HepG2 (cell line): ENCODE data around the gene ADCY7. TPM values are rescaled to one million over a fixed set of nuclear protein-coding genes. Genes with fewer than 3 reads are reported as not detected.

Experiments
- ATAC-seq: fragments of 200-7000 bp; cut with Tn5 transposase; 3 replicates; pipeline ENCODE4 v1.9.1; 2020; ENCODE audit warnings: mild to moderate bottlenecking, moderate library complexity
- BruUV-seq: library from RNA; stranded (reverse); fragments of 400-500 nt; replicated peaks from 2 replicates; lab custom pipeline; 2021; lab: Mats Ljungman, UMichigan
- CTCF ChIA-PET: fragments of 300-600 bp; formaldehyde crosslinking; extraction: SDS; loops from one replicate; lab custom pipeline; 2021; ENCODE audit warnings: low total read pairs, inconsistent platforms, low intra/inter-chr PET ratio; lab: Yijun Ruan, JAX
- POLR2A ChIA-PET: fragments of 350-600 bp; sonication (Branson Sonifier 250); formaldehyde crosslinking; loops from one replicate; lab custom pipeline; 2020; ENCODE audit warnings: antibody characterized with exemption, inconsistent platforms; lab: Yijun Ruan, JAX
- DNase-seq: peaks from one replicate; pipeline ENCODE4 v3.0.0-alpha.2; 2015; ENCODE audit warnings: low spot score
- FAIRE-seq: peaks from 3 replicates; lab custom pipeline; 2011; peaks lifted over from hg19 to GRCh38; lab: Jason Lieb, UNC
- H2AFZ ChIP-seq: one replicate; pipeline ENCODE4 v1.6.1; 2011; ENCODE audit warnings: low read length, inconsistent platforms
- H3K27ac ChIP-seq: fragments of 300-600 bp; 3 replicates; pipeline ENCODE4 v1.8.0; 2011; ENCODE audit warnings: mixed run types, mild to moderate bottlenecking, mixed read lengths, low read length, inconsistent platforms; ENCODE audit not compliant: insufficient read depth; ENCODE audit errors: extremely low read length
- H3K27me3 ChIP-seq, 2 experiments: fragments of 200-600 bp in 1 of 2; 2 replicates in 1 of 2; 3 replicates in 1 of 2; pipeline versions ENCODE4 v1.6.0 to v1.8.0; 2011; ENCODE audit warnings: low read length in 2 of 2, mild to moderate bottlenecking in 2 of 2, moderate library complexity in 2 of 2, inconsistent platforms in 1 of 2; ENCODE audit not compliant: insufficient read depth in 2 of 2, control insufficient read depth in 1 of 2
- H3K36me3 ChIP-seq, 2 experiments: fragments of 200-600 bp in 1 of 2; replicated peaks in 1 of 2; 2 replicates in 1 of 2; 3 replicates in 1 of 2; pipeline versions ENCODE4 v1.5.1 to v1.8.0; 2011; ENCODE audit warnings: low read length in 2 of 2, inconsistent platforms in 1 of 2; ENCODE audit not compliant: insufficient read depth in 2 of 2, control insufficient read depth in 1 of 2
- H3K4me1 ChIP-seq: 2 replicates; pipeline ENCODE4 v1.5.1; 2012; ENCODE audit warnings: low read length, inconsistent platforms; ENCODE audit not compliant: insufficient read depth
- H3K4me2 ChIP-seq: 2 replicates; pipeline ENCODE4 v1.6.0; 2011; ENCODE audit warnings: low read depth, low read length, inconsistent platforms
- H3K4me3 ChIP-seq, 3 experiments: fragments of 200-600 bp in 1 of 3; sonication (generic), shearing (Covaris generic) in 1 of 3; replicated peaks in 1 of 3; 2 replicates each; pipeline ENCODE4 v1.5.1; 2011 to 2016; ENCODE audit warnings: low read length in 3 of 3, inconsistent platforms in 2 of 3, low read depth in 2 of 3, mild to moderate bottlenecking in 2 of 3, control low read depth in 1 of 3, mixed read lengths in 1 of 3; ENCODE audit not compliant: insufficient read depth in 1 of 3
- H3K79me2 ChIP-seq: one replicate; pipeline ENCODE4 v1.6.1; 2011; ENCODE audit warnings: low read length, inconsistent platforms; ENCODE audit not compliant: insufficient read depth
- H3K9ac ChIP-seq: 2 replicates; pipeline ENCODE4 v1.6.0; 2011; ENCODE audit warnings: mild to moderate bottlenecking, low read depth, low read length, inconsistent platforms; ENCODE audit not compliant: insufficient read depth
- H3K9me3 ChIP-seq: 2 replicates; pipeline ENCODE4 v1.5.1; 2012; ENCODE audit warnings: mild to moderate bottlenecking, low read length
- H4K20me1 ChIP-seq: 2 replicates; pipeline ENCODE4 v1.6.0; 2011; ENCODE audit warnings: inconsistent platforms, mild to moderate bottlenecking, low read length, moderate library complexity; ENCODE audit not compliant: insufficient read depth
- ARID2 ChIP-seq: sonication (generic); formaldehyde crosslinking; IDR thresholded peaks from 2 replicates; pipeline ENCODE4 v1.8.1; 2022; ENCODE audit warnings: mild to moderate bottlenecking, missing genetic modification reagents, borderline replicate concordance
- CERS6 ChIP-seq: sonication (generic); formaldehyde crosslinking; IDR thresholded peaks from 2 replicates; pipeline ENCODE4 v1.5.0; 2020; ENCODE audit warnings: missing genetic modification reagents
- CSRNP1 ChIP-seq: sonication (generic); formaldehyde crosslinking; IDR thresholded peaks from 2 replicates; pipeline ENCODE4 v1.8.1; 2023; ENCODE audit warnings: mild to moderate bottlenecking, missing genetic modification reagents
- MXI1 ChIP-seq: IDR thresholded peaks from 3 replicates; pipeline ENCODE4 v1.6.1; 2012; ENCODE audit warnings: low read depth, low read length, inconsistent platforms, borderline replicate concordance
- RFX3 ChIP-seq: IDR thresholded peaks from 2 replicates; pipeline ENCODE4 v1.6.1; 2016; ENCODE audit warnings: missing biosample characterization, missing genetic modification reagents
- THAP9 ChIP-seq: sonication (generic); formaldehyde crosslinking; IDR thresholded peaks from 2 replicates; pipeline ENCODE4; 2020; ENCODE audit warnings: missing genetic modification reagents, mild to moderate bottlenecking, borderline replicate concordance
- ZBTB34 ChIP-seq: sonication (generic); formaldehyde crosslinking; IDR thresholded peaks from 2 replicates; pipeline ENCODE4 v1.8.0; 2022; ENCODE audit warnings: mild to moderate bottlenecking, missing genetic modification reagents
- ZMYM3 ChIP-seq: sonication (generic); formaldehyde crosslinking; IDR thresholded peaks from 2 replicates; pipeline ENCODE4 v1.5.1; 2020; ENCODE audit warnings: mild to moderate bottlenecking, missing genetic modification reagents
- ZNF329 ChIP-seq: sonication (generic); formaldehyde crosslinking; IDR thresholded peaks from 2 replicates; pipeline ENCODE4 v1.9.0; 2021; ENCODE audit warnings: low read depth, mild to moderate bottlenecking, missing genetic modification reagents
- WGBS: methylation state at CpG from one replicate; pipeline ENCODE4 v1.1.6; 2017; ENCODE audit warnings: low lambda C conversion rate; 5-methylcytosine and 5-hydroxymethylcytosine counted together
- in situ Hi-C: cut with HindIII; loops from 2 replicates; pipeline ENCODE4 v1.10.0; 2017; ENCODE audit warnings: low pct_unique_long_range_greater_than_20kb; ENCODE audit not compliant: extremely low pct_ligation_motif_present
- intact Hi-C: fragments of 100-400 bp; cut with micrococcal nuclease; formaldehyde crosslinking; loops from one replicate; pipeline ENCODE4 v1.10.0; 2022; ENCODE audit not compliant: unreplicated experiment
- polyA plus RNA-seq, 8 experiments: library from polyadenylated mRNA; depleted of rRNA in 3 of 8; stranded (reverse) in 7 of 8; unstranded in 1 of 8; fragments of >200 nt; fragmentation: Illumina TruSeq in 4 of 8; extraction: Trizol in 4 of 8; gene quantifications; 2 replicates each; pipeline versions ENCODE4 v1.2.1 to v1.2.3, GENCODE V29; 2011 to 2016; ENCODE audit warnings: low read depth in 4 of 8, missing spikeins in 1 of 8, mixed read lengths in 1 of 8; ENCODE audit not compliant: insufficient read depth in 1 of 8
- total RNA-seq, 5 experiments: library from RNA; depleted of rRNA; stranded (reverse); fragments of >200 nt; fragmentation: Illumina TruSeq; extraction: Trizol; gene quantifications; 2 replicates each; pipeline ENCODE4 v1.2.3, GENCODE V29; 2016; ENCODE audit warnings: low read depth in 1 of 5

The ADCY7 gene
- total and polyA plus RNA-seq, 2 of the 13 experiments (the other 11 are each of a cell fraction or from before 2014, with no cell fraction given), result 2.2 to 4.3 TPM

GRCh38 chr16:50260206-50261159 lies 5.9 kb upstream of the ADCY7 start:
- ATAC-seq (no peak), DNase-seq (no peak), FAIRE-seq (no peak)
- H3K36me3 ChIP-seq, result no peaks in the 10 kb centered on the region
- no peaks in the 10 kb centered on the region for H3K9me3 ChIP-seq
- no peak overlapping the region for H3K27ac ChIP-seq
- H4K20me1 ChIP-seq, result no peaks in the 10 kb centered on the region
- H2AFZ ChIP-seq, result no peak overlapping the region
- no peak overlapping the region for H3K4me2 ChIP-seq
- 43% methylated on average over 6 of the region's 9 CpGs for WGBS
- H3K4me1 ChIP-seq, result peaks cover 66% of the 10 kb centered on the region
- POLR2A ChIA-PET, result interaction anchor here (0.9 kb wide), 1 partner anchor 15 kb away, joined by 3 read pairs; no protein-coding TSS in a partner anchor
- no peak overlapping the region for H3K9ac ChIP-seq
- no TSS peak for BruUV-seq
- intact Hi-C loops, result no loop called here
- peaks cover 6 to 37% of the 10 kb centered on the region in 2 experiments; a peak in 4 of 5 replicates for H3K27me3 ChIP-seq
- in situ Hi-C loops, result loop anchor here (10.0 kb wide), 1 partner anchor 404 kb away; no protein-coding TSS in a partner anchor
- CTCF ChIA-PET, result no interaction called here
- TF ChIP-seq RFX3 (CRISPR knock-in tag) (no peak), MXI1 (no peak), ARID2 (0 out of 2 replicates have a peak, but pooled peaks have one; percentile 31), CSRNP1 (CRISPR knock-in tag) (0 out of 2 replicates have a peak, but pooled peaks have one; percentile 32), THAP9 (CRISPR knock-in tag) (peak; percentile 97), ZMYM3 (CRISPR knock-in tag) (peak; percentile 63; the same call in 1 of the 2 replicates), CERS6 (CRISPR knock-in tag) (no peak), ZBTB34 (0 out of 2 replicates have a peak, but pooled peaks have one; percentile 20), ZNF329 (peak; percentile 99)
- TF ChIP-seq, all 625 proteins: peak for 6
- H3K79me2 ChIP-seq, result no peaks in the 10 kb centered on the region
- no peak overlapping the region for H3K4me3 ChIP-seq
